NCI-H748 (cell line): Measurements from ENCODE around the gene RNF223.

Experiments
- DNase-seq: peaks from one replicate; lab custom pipeline; 2025; ENCODE audit not compliant: unreplicated experiment; lab: John Stamatoyannopoulos, UW

RNF223 gene

DNA sequence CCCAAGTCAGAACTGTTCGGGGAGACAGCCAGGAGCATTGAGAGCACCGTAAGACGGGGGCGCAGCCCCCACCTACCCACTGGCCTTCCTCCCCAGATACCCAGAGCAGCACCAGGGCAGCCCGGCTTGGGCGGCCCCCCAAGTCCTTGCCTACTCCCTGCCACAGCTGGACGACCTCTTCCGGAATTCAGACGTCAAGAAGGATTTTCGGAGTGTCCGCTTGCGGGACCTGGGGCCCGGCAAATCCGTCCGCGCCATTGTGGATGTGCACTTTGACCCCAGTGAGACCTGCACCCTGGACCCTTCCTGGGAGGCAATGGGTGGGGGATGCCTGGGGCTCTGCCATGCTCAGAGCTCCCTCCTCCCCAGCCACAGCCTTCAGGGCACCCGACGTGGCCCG is 26.7 kb downstream of the RNF223 start:
- DNase-seq, result no peak

GRCh38 chr1:1046767-1047166 is 27.3 kb downstream of the RNF223 start:
- no peak for DNase-seq

DNA sequence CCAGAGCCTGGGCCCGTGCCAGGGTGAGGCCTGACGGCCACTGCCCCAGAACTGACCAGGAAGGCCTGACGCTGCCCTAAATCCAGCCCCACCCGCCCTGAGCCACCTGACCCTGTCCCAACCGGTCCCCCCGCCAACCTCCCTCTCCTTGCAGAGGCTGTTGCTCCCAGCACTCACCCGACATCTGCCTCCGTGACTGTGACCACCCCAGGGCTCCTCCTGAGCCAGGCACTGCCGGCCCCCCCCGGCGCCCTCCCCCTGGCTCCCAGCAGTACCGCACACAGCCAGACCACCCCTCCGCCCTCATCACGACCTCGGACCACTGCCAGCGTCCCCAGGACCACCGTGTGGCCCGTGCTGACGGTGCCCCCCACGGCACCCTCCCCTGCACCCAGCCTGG is 27.9 kb downstream of the RNF223 start:
- DNase-seq, result no peak

- no peak for DNase-seq
Measured at GRCh38 chr1:1045129-1045528, 29.0 kb downstream of the RNF223 start.

- DNase-seq, result no peak
Measured at GRCh38 chr1:1044455-1045078, 29.5 kb downstream of the RNF223 start.

GRCh38 chr1:1043921-1044320 is 30.2 kb downstream of the RNF223 start:
- DNase-seq, result no peak

GRCh38 chr1:1043411-1043810 is 30.7 kb downstream of the RNF223 start:
- DNase-seq, result no peak

- no peak for DNase-seq
Measured at GRCh38 chr1:1042835-1043234, 31.3 kb downstream of the RNF223 start.

DNA sequence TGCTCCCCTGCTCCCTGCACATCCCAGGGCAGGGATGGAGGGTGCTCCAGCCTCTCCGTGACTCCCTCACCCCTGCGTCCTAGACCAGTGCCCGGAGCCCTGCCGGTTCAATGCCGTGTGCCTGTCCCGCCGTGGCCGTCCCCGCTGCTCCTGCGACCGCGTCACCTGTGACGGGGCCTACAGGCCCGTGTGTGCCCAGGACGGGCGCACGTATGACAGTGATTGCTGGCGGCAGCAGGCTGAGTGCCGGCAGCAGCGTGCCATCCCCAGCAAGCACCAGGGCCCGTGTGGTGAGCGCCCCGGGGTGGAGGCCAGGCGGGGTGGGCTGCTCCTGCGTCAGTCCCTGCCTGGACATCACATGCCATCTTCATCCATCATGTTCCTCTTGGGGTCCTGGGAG is 32.2 kb downstream of the RNF223 start:
- DNase-seq, result no peak

DNA sequence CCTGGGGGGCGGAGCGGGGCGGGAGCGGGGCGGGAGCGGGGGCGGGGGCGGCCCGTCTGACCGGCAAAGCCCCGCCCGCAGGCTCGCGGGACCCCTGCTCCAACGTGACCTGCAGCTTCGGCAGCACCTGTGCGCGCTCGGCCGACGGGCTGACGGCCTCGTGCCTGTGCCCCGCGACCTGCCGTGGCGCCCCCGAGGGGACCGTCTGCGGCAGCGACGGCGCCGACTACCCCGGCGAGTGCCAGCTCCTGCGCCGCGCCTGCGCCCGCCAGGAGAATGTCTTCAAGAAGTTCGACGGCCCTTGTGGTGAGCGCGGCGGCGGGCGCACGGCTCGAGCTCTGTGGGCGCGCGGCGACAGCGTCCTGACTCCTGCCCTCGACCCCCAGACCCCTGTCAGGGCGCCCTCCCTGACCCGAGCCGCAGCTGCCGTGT is 33.0 kb downstream of the RNF223 start:
- DNase-seq, result peak; percentile 42

DNA sequence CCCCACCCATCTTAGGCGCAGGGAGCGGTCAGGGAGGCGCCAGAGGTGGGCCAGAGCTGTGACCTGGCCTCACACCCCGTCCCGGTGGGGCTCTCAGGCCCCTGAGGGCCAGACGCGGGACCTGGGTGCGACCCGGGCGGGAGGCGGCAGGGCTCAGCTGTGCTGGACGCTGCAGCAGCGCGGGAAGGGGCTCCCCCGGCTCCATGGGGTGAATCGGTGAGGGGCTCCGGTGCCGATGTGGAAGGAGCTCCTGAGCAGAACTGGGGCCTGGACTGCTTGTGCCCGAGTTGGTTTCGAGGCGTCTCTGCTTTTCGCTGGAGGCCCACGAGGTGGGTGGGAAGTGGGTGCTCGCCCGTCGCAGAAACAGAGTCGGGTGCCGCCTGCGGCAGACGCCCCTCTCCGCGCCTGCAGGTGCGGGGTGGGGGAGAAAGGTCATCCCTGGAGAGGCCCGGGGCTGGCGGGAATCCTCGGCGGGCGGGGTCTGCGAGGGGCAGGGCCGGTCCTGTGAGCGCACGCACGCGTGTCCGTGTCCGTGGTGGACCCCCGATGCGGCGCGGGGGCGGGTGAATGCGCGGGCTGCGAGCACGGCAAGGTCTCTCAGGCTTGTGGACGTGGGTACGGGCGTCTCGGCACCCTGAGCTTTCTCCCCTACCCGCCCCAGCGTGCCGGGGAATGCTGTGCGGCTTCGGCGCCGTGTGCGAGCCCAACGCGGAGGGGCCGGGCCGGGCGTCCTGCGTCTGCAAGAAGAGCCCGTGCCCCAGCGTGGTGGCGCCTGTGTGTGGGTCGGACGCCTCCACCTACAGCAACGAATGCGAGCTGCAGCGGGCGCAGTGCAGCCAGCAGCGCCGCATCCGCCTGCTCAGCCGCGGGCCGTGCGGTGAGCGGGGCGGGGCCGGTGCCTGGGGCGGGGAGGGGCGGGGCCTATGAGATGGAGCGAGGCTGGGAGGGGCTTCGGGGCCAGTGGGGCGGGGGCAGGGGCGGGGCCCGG is 33.8 kb downstream of the RNF223 start:
- peak; percentile 81 for DNase-seq

DNA sequence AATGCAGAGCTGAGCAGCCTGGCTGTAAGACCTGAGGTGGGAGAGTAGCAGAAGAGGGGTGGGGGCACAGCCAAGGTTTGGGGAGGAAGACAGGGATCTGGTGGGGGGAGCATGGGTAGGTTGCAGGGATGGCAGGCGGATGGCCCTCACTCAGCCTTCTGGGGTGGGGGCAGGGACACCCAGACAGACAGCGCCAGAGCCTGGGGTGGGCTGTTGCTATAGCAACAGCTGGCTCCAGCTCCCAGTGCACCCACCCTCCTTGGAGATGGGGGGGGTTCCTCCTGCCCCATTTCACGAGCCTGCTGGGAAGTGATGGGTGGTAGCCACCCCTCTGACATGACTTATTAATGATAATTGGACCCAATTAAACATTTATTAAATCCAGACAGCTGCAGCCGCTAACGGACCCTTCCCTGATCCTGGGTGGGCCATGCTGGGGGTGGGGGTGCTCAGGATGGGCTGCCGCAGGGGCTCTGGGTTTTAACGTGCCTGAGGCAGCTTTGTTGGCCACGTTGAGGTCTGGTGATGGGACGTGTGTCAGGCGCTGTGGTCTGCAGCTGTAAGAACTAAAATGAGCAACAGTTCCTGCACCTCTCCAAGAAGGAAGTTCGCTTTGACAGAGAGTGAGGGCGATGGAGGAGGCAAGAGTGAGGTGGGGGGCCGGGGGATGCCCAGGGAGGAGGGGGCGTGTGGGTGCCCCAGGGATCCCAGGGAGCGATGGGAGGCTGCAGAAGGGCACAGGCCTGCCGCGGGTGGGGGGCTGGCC is 34.8 kb downstream of the RNF223 start:
- DNase-seq, result no peak

GRCh38 chr1:1038694-1039093 is 35.4 kb downstream of the RNF223 start:
- no peak for DNase-seq

DNA sequence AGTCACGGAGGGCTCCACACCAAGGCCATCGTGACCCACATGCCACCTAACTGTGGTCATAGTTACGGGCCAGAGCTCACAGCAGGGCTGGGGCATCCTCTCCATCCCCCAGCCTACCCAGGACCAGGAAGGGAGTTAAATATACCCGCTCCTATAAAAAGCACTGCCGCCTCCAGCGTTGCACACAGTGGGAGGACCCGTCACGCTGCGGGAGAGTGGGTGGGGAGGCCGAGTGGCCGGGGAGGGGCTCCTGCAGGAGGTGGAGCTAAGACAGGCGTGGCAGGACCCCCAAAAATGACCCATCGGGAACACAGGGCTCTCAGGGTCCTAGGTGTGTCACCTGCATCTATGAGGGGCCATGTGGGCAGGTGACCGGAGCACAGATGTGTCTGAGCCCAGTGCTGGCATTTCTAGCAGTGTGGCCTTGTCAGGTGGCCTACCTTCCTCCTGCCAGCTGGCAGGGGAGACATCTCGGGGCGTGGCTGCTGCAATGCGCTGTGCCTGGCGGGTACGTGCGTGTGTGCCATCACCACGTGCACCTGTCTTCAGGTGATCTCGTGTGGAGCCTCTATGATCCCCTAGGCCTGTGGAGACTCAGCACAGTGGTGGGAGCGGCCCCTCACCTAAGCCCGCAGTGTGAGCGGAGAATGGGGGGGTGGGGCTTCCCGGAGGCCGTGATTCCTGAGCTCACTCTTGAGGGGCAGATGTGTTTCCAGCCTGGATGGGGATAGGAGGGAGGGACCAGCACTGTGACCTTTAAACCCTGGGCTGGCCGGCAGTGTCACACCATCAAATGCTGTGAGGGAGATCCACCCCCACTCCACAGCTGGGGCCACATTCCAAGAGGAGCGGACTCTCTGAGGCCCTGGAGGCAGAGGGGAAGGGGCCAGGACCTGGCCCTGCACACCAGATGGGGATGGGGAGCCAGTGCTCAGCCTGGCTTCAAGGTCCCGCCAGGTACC is 36.5 kb downstream of the RNF223 start:
- peak; percentile 15 for DNase-seq

DNA sequence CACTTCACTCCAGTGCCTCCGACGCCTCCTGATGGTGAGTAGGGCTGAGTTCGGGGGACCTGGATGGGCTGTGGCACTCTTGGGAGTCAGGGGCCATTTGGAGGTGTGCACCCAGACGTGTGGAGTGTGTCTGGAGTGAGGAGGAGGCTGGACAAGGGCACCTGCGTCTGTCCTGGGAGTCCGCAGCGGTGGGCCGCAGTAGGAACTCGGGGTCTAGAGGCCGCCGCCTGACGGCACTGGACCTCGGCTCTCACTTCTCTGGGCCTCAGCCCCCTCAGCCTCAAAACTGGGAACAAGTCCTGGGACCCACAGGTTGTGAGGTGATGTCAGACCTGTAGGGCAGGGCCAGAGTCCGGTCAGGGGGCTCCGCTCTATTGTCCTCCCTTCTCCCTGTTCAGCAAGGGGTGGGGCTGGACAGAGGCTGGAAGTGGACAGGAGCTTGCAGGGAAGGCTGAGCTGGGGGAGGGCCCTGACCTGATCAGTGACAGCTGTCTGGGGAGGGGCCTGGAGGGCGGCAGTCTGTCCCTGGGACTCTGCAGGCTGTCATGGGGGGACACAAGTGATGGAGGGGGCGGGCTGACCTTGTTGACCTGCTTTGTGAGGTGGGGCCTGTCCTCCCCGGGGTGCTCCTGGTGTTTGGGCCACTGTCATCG is 38.7 kb downstream of the RNF223 start:
- DNase-seq, result no peak

- DNase-seq, result peak; percentile 52
Measured at GRCh38 chr1:1034439-1034781, 39.7 kb downstream of the RNF223 start.

DNA sequence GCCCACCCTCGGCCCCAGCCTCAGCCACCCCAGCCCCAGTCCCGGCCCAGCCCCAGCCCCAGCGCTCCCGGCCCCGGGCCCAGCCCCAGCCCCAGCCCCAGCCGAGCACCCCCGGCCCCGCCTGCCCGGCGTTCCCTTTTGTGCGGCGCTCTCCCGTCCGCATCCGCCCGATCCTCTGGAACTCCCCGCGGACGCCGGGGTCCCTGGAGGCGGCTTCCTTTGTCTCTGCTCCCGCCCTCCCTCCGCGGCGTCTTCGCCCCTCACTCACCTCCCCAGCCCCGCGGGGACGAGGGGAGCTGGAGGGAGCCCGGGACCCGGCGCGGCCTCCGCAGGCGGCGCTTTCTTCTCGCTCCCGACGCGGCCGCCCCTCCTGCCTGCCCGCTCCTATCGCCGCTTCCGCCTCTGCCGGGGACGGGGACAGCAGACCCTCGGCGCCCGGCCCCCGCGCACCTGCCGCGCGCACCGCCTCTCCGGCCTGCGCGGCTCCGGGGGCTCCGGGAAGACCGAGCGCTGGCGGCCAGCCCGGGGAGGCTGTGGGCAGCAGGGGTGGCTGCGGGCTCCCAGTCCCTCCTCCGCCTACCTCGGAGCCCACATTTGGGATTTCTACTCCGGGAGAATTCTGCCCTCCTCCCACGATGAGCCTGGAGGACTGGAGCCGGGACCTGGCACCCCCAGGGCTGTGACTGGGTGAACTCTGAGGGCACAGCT is 40.2 kb downstream of the RNF223 start:
- DNase-seq, result peak; percentile 59

- peak; percentile 95 for DNase-seq
Measured at GRCh38 chr1:1033009-1033587, 41.0 kb downstream of the RNF223 start.

- peak; percentile 58 for DNase-seq
Measured at GRCh38 chr1:1032424-1032823, 41.7 kb downstream of the RNF223 start.
